HT-29 (cell line): ENCODE measurements around the gene CDC42BPA. TPM values are rescaled to one million over a fixed set of nuclear protein-coding genes. Genes with fewer than 3 reads are reported as not detected.
"Not testable (repeated sequence)": the region's sequence is repeated elsewhere in the genome, so short reads cannot be mapped to it uniquely, and the experiment has no call there.

Experiments used
- DNase-seq: peaks from one replicate; pipeline ENCODE4 v3.0.0-alpha.2; 2015; ENCODE audit warnings: low spot score
- total RNA-seq: library from RNA; depleted of rRNA; stranded (reverse); fragments of >200 nt; shearing (Covaris generic); gene quantifications from 2 replicates; pipeline ENCODE4 v1.2.3, GENCODE V29; 2014

The CDC42BPA gene
- total RNA-seq, 1 experiment from 2014 or later, result 17.9 TPM

GRCh38 chr1:227261501-227261900 is 56.8 kb downstream of the CDC42BPA start:
- no peak for DNase-seq

GRCh38 chr1:227260433-227260832 is 57.9 kb downstream of the CDC42BPA start:
- DNase-seq, result no peak

GRCh38 chr1:227257964-227258363 is 60.3 kb downstream of the CDC42BPA start:
- peak; percentile 13 for DNase-seq

GRCh38 chr1:227255086-227255732 is 63.1 kb downstream of the CDC42BPA start:
- DNase-seq, result peak; percentile 43

GRCh38 chr1:227253065-227253464 is 65.2 kb downstream of the CDC42BPA start:
- no peak for DNase-seq

- DNase-seq, result no peak
Measured at GRCh38 chr1:227245613-227246320, 72.5 kb downstream of the CDC42BPA start.

- DNase-seq, result peak; percentile 29
Measured at GRCh38 chr1:227244339-227245118, 73.8 kb downstream of the CDC42BPA start.

GRCh38 chr1:227242811-227243682 is 75.2 kb downstream of the CDC42BPA start:
- peak; percentile 36 for DNase-seq

GRCh38 chr1:227240983-227241382 is 77.3 kb downstream of the CDC42BPA start:
- DNase-seq, result no peak

- peak; percentile 86 for DNase-seq
Measured at GRCh38 chr1:227234998-227235405, 83.3 kb downstream of the CDC42BPA start.

GRCh38 chr1:227231128-227231527 is 87.2 kb downstream of the CDC42BPA start:
- DNase-seq, result not testable (repeated sequence)

GRCh38 chr1:227228201-227228600 is 90.1 kb downstream of the CDC42BPA start:
- no peak for DNase-seq

GRCh38 chr1:227227761-227228160 is 90.5 kb downstream of the CDC42BPA start:
- no peak for DNase-seq

GRCh38 chr1:227225715-227226346 is 92.5 kb downstream of the CDC42BPA start:
- peak; percentile 5 for DNase-seq

GRCh38 chr1:227223171-227223806 is 95.0 kb downstream of the CDC42BPA start:
- DNase-seq, result no peak

GRCh38 chr1:227219715-227220292 is 98.5 kb downstream of the CDC42BPA start:
- peak; percentile 5 for DNase-seq

- DNase-seq, result no peak
Measured at GRCh38 chr1:227218870-227219573, 99.3 kb downstream of the CDC42BPA start.

GRCh38 chr1:227215863-227216510 is 102.3 kb downstream of the CDC42BPA start:
- no peak for DNase-seq

GRCh38 chr1:227214207-227214606 is 104.1 kb downstream of the CDC42BPA start:
- DNase-seq, result no peak
